ENCODE results near the gene TXN.

Gene TXN

GRCh38 chr9:110256380-110257096, at the start of gene TXN:
Gene TXN, minus strand, starts transcription at chr9:110256507. Its CDS starts 72 bp downstream, at chr9:110256435.
- in situ Hi-C loops (cut with HindIII; ENCODE audit: low sequenced_read_pairs): no loop called here

- in situ Hi-C loops (cut with HindIII; ENCODE audit: low sequenced_read_pairs): loop anchor here (25.0 kb wide), 1 partner anchor 241 kb away; no protein-coding TSS in a partner anchor
Measured at GRCh38 chr9:110303133-110303532, 46.8 kb upstream of the TXN start.

GRCh38 chr9:110298043-110298605, 41.8 kb upstream of the TXN start:
- in situ Hi-C loops (cut with HindIII; ENCODE audit: low sequenced_read_pairs): no loop called here

GRCh38 chr9:110293248-110293647, 36.9 kb upstream of the TXN start:
- in situ Hi-C loops (cut with HindIII; ENCODE audit: low sequenced_read_pairs): no loop called here

GRCh38 chr9:110291921-110292557, 35.7 kb upstream of the TXN start:
- in situ Hi-C loops (cut with HindIII; ENCODE audit: low sequenced_read_pairs): no loop called here

- in situ Hi-C loops (cut with HindIII; ENCODE audit: low sequenced_read_pairs): no loop called here
Measured at GRCh38 chr9:110290001-110290400, 33.7 kb upstream of the TXN start.

- in situ Hi-C loops (cut with HindIII; ENCODE audit: low sequenced_read_pairs): no loop called here
Measured at GRCh38 chr9:110288503-110288902, 32.2 kb upstream of the TXN start.

GRCh38 chr9:110287289-110287680, 31.0 kb upstream of the TXN start:
- in situ Hi-C loops (cut with HindIII; ENCODE audit: low sequenced_read_pairs): no loop called here

GRCh38 chr9:110284211-110284844, 28.0 kb upstream of the TXN start:
- in situ Hi-C loops (cut with HindIII; ENCODE audit: low sequenced_read_pairs): no loop called here

GRCh38 chr9:110283751-110284150, 27.4 kb upstream of the TXN start:
- in situ Hi-C loops (cut with HindIII; ENCODE audit: low sequenced_read_pairs): no loop called here

- in situ Hi-C loops (cut with HindIII; ENCODE audit: low sequenced_read_pairs): no loop called here
Measured at GRCh38 chr9:110282739-110283081, 26.4 kb upstream of the TXN start.

GRCh38 chr9:110282018-110282738, 25.9 kb upstream of the TXN start:
- in situ Hi-C loops (cut with HindIII; ENCODE audit: low sequenced_read_pairs): no loop called here

- in situ Hi-C loops (cut with HindIII; ENCODE audit: low sequenced_read_pairs): no loop called here
Measured at GRCh38 chr9:110278080-110278707, 21.9 kb upstream of the TXN start.

GRCh38 chr9:110276781-110277180, 20.5 kb upstream of the TXN start:
- in situ Hi-C loops (cut with HindIII; ENCODE audit: low sequenced_read_pairs): no loop called here

- in situ Hi-C loops (cut with HindIII; ENCODE audit: low sequenced_read_pairs): no loop called here
Measured at GRCh38 chr9:110270211-110270995, 14.1 kb upstream of the TXN start.

GRCh38 chr9:110266795-110267194, 10.5 kb upstream of the TXN start:
- in situ Hi-C loops (cut with HindIII; ENCODE audit: low sequenced_read_pairs): no loop called here

- in situ Hi-C loops (cut with HindIII; ENCODE audit: low sequenced_read_pairs): no loop called here
Measured at GRCh38 chr9:110261632-110262031, 5.3 kb upstream of the TXN start.

GRCh38 chr9:110260911-110261310, 4.6 kb upstream of the TXN start:
- in situ Hi-C loops (cut with HindIII; ENCODE audit: low sequenced_read_pairs): no loop called here

- in situ Hi-C loops (cut with HindIII; ENCODE audit: low sequenced_read_pairs): no loop called here
Measured at GRCh38 chr9:110259566-110259965, 3.3 kb upstream of the TXN start.

- in situ Hi-C loops (cut with HindIII; ENCODE audit: low sequenced_read_pairs): no loop called here
Measured at GRCh38 chr9:110258690-110259091, 2.4 kb upstream of the TXN start.

All from DLD1 (cell line).